SK-N-SH treated with all-trans-retinoic acid at 6 μM for 48 hours (cell line): ENCODE measurements around the gene PRRG1.
A peak's percentile ranks its signal among the peaks of the same experiment; 100 is the strongest.
"Not testable (repeated sequence)": the region's sequence is repeated elsewhere in the genome, so short reads cannot be mapped to it uniquely, and the experiment has no call there.

Source experiments
- ATAC-seq: fragments of 200-7000 bp; cut with Tn5 transposase; 3 replicates; pipeline ENCODE4 v1.9.1; 2020; ENCODE audit warnings: mild to moderate bottlenecking, moderate library complexity
- CSDC2 ChIP-seq: fragments of 250-450 bp; sonication (Bioruptor Pico); IDR thresholded peaks from 2 replicates; pipeline ENCODE4 v1.5.0; 2020; ENCODE audit warnings: mild to moderate bottlenecking, moderate library complexity
- ESRRG ChIP-seq: fragments of 250-450 bp; sonication (Bioruptor Pico); IDR thresholded peaks from 2 replicates; pipeline ENCODE4 v1.6.1; 2021; ENCODE audit warnings: mild to moderate bottlenecking
- GLIS3 ChIP-seq: fragments of 250-450 bp; sonication (Bioruptor Pico); IDR thresholded peaks from 2 replicates; pipeline ENCODE4 v1.5.0; 2020; ENCODE audit warnings: mild to moderate bottlenecking, moderate library complexity
- OSR1 ChIP-seq: fragments of 250-450 bp; sonication (Bioruptor Pico); IDR thresholded peaks from 2 replicates; pipeline ENCODE4 v1.8.0; 2022; ENCODE audit warnings: moderate library complexity, mild to moderate bottlenecking, inconsistent platforms
- PPARA ChIP-seq: fragments of 250-450 bp; sonication (Bioruptor Pico); IDR thresholded peaks from 2 replicates; pipeline ENCODE4 v1.5.0; 2020; ENCODE audit warnings: mild to moderate bottlenecking, borderline replicate concordance
- RARB ChIP-seq: fragments of 250-450 bp; sonication (Bioruptor Pico); IDR thresholded peaks from 2 replicates; pipeline ENCODE4 v1.8.0; 2021; ENCODE audit warnings: mild to moderate bottlenecking, moderate library complexity
- TCF4 ChIP-seq: fragments of 250-450 bp; sonication (Bioruptor Pico); IDR thresholded peaks from 2 replicates; pipeline ENCODE4 v1.8.0; 2021; ENCODE audit warnings: mild to moderate bottlenecking, moderate library complexity, borderline replicate concordance
- TOX ChIP-seq: fragments of 250-450 bp; sonication (Bioruptor Pico); IDR thresholded peaks from 2 replicates; pipeline ENCODE4 v1.8.0; 2021; ENCODE audit warnings: mild to moderate bottlenecking, moderate library complexity, borderline replicate concordance
- ZC3H10 ChIP-seq: fragments of 250-450 bp; sonication (Bioruptor Pico); IDR thresholded peaks from 2 replicates; pipeline ENCODE4 v1.5.1; 2021; ENCODE audit warnings: mild to moderate bottlenecking, moderate library complexity
- ZFP30 ChIP-seq: fragments of 450-650 bp; formaldehyde crosslinking; IDR thresholded peaks from 2 replicates; pipeline ENCODE4 v1.5.0; 2022; ENCODE audit warnings: mild to moderate bottlenecking, moderate library complexity
- ZNF565 ChIP-seq: fragments of 450-650 bp; formaldehyde crosslinking; conservative IDR thresholded peaks from 2 replicates; pipeline ENCODE4 v1.5.0; 2020; ENCODE audit warnings: low read depth, mild to moderate bottlenecking, moderate library complexity
- ZNF70 ChIP-seq: fragments of 450-650 bp; formaldehyde crosslinking; IDR thresholded peaks from 2 replicates; pipeline ENCODE4 v1.5.0; 2020; ENCODE audit warnings: mild to moderate bottlenecking, moderate library complexity
- ZNF8 ChIP-seq: fragments of 450-650 bp; formaldehyde crosslinking; IDR thresholded peaks from 2 replicates; pipeline ENCODE4 v1.5.0; 2020; ENCODE audit warnings: mild to moderate bottlenecking, moderate library complexity
- TF ChIP-seq, protein P1 (sequence below): fragments of 250-450 bp; sonication (Bioruptor Pico); IDR thresholded peaks from 2 replicates; pipeline ENCODE4 v1.8.0; 2020; ENCODE audit warnings: mild to moderate bottlenecking, moderate library complexity, borderline replicate concordance
- TF ChIP-seq, protein P2 (sequence below): fragments of 250-450 bp; sonication (Bioruptor Pico); IDR thresholded peaks from 2 replicates; pipeline ENCODE4 v1.5.0; 2020; ENCODE audit warnings: mild to moderate bottlenecking, moderate library complexity
- TF ChIP-seq, protein P3 (sequence below): fragments of 250-450 bp; sonication (Bioruptor Pico); IDR thresholded peaks from 2 replicates; pipeline ENCODE4 v1.5.1; 2021; ENCODE audit warnings: mild to moderate bottlenecking, moderate library complexity

The PRRG1 gene

DNA sequence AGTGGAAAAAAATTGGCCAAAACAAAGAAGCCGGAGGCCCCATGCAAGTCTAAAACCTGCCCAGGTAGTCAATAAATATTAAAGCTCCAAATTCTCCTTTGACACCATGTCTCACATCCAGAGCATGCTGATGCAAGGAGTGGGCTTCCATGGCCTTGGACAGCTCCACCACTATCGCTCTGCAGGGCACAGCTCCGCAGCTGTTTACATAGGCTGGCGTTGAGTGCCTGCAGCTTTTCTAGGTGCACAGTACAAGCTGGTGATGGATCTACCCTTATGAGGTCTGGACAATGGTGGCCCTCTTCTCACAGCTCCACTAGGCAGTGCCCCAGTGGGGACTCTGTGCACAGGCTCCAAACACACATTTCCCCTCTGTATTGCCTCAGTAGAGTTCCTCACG lies 138.1 kb downstream of the PRRG1 start:
- ATAC-seq, result no peak
- TF ChIP-seq ZNF8 (CRISPR knock-in tag) (no peak), TCF4 (CRISPR knock-in tag) (no peak), OSR1 (CRISPR knock-in tag) (no peak)
- TF ChIP-seq, protein P1, sequence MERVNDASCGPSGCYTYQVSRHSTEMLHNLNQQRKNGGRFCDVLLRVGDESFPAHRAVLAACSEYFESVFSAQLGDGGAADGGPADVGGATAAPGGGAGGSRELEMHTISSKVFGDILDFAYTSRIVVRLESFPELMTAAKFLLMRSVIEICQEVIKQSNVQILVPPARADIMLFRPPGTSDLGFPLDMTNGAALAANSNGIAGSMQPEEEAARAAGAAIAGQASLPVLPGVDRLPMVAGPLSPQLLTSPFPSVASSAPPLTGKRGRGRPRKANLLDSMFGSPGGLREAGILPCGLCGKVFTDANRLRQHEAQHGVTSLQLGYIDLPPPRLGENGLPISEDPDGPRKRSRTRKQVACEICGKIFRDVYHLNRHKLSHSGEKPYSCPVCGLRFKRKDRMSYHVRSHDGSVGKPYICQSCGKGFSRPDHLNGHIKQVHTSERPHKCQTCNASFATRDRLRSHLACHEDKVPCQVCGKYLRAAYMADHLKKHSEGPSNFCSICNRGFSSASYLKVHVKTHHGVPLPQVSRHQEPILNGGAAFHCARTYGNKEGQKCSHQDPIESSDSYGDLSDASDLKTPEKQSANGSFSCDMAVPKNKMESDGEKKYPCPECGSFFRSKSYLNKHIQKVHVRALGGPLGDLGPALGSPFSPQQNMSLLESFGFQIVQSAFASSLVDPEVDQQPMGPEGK, result no peak
- TF ChIP-seq, all 23 proteins: peak for 0

DNA sequence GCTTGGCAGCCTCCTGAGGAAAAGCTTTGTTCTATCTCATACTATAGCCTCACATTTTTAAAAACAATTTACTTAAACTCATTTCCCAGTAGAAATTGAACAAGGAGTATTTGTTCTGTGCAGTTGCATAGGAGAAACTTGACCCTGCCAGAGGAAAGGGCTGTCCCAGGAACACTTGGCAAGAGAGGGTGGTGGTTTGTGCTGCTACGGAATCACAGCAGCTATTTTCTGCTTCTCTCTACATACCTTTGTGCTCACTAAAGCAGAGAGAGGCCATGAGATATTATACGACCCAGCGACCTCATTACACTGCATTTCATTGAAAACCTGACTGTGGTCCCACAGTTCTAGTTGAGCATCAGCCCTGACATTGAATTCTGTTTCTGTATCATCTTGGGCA lies 139.2 kb downstream of the PRRG1 start:
- ATAC-seq, result no peak
- TF ChIP-seq OSR1 (CRISPR knock-in tag) (no peak), ZFP30 (no peak), TOX (CRISPR knock-in tag) (no peak), ZNF70 (CRISPR knock-in tag) (no peak), ZNF565 (CRISPR knock-in tag) (no peak), ZNF8 (CRISPR knock-in tag) (no peak), RARB (no peak)
- TF ChIP-seq, protein P2, sequence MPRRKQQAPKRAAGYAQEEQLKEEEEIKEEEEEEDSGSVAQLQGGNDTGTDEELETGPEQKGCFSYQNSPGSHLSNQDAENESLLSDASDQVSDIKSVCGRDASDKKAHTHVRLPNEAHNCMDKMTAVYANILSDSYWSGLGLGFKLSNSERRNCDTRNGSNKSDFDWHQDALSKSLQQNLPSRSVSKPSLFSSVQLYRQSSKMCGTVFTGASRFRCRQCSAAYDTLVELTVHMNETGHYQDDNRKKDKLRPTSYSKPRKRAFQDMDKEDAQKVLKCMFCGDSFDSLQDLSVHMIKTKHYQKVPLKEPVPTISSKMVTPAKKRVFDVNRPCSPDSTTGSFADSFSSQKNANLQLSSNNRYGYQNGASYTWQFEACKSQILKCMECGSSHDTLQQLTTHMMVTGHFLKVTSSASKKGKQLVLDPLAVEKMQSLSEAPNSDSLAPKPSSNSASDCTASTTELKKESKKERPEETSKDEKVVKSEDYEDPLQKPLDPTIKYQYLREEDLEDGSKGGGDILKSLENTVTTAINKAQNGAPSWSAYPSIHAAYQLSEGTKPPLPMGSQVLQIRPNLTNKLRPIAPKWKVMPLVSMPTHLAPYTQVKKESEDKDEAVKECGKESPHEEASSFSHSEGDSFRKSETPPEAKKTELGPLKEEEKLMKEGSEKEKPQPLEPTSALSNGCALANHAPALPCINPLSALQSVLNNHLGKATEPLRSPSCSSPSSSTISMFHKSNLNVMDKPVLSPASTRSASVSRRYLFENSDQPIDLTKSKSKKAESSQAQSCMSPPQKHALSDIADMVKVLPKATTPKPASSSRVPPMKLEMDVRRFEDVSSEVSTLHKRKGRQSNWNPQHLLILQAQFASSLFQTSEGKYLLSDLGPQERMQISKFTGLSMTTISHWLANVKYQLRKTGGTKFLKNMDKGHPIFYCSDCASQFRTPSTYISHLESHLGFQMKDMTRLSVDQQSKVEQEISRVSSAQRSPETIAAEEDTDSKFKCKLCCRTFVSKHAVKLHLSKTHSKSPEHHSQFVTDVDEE (CRISPR knock-in tag), result no peak
- TF ChIP-seq, protein P3, sequence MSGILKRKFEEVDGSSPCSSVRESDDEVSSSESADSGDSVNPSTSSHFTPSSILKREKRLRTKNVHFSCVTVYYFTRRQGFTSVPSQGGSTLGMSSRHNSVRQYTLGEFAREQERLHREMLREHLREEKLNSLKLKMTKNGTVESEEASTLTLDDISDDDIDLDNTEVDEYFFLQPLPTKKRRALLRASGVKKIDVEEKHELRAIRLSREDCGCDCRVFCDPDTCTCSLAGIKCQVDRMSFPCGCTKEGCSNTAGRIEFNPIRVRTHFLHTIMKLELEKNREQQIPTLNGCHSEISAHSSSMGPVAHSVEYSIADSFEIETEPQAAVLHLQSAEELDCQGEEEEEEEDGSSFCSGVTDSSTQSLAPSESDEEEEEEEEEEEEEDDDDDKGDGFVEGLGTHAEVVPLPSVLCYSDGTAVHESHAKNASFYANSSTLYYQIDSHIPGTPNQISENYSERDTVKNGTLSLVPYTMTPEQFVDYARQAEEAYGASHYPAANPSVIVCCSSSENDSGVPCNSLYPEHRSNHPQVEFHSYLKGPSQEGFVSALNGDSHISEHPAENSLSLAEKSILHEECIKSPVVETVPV (CRISPR knock-in tag), result no peak

DNA sequence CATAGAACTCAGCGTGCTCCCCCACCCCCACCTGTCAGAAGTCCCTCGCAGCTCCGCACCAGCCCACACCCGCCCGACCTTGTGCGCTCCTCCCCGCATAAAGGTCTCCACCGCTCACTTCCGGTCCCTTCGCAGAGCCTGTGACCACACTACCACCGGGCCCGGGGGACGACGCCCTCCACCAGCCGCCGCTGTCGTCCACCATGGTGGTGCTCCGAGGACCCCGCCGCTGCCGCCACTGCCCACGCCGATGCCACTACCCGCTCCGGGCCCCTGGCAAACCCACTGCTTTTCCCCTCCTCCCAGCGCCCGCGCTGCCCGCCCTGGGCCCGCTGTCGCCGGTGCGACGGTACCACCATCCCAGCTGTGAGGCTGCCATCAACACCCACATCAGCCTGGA lies 142.5 kb downstream of the PRRG1 start:
- no peak for ATAC-seq
- TF ChIP-seq RARB (no peak), ESRRG (no peak), GLIS3 (CRISPR knock-in tag) (no peak), OSR1 (CRISPR knock-in tag) (no peak), TCF4 (CRISPR knock-in tag) (no peak), TOX (CRISPR knock-in tag) (no peak), CSDC2 (no peak), ZC3H10 (no peak), PPARA (CRISPR knock-in tag) (no peak), ZNF8 (CRISPR knock-in tag) (no peak), ZFP30 (no peak)
- TF ChIP-seq, protein P2 (CRISPR knock-in tag), result no peak

DNA sequence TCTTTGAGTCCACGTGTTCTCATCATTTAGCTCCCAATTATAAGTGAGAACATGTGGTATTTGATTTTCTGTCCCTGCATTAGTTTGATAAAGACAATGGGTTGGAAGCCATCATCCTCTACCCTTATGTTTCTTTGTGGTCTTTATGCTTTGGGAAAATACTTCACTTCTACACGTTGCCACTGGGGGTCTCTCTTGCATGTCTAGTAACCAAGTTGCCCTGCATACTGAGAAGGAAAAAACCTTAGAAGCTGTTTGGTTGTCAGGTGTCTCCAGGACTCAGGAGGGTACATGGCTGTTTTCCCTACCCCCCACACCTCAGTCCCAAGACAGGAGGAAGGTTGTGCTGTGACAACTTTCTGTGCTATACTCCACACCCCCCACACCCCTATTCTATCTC lies 146.6 kb downstream of the PRRG1 start:
- ATAC-seq, result peak; percentile 74

DNA sequence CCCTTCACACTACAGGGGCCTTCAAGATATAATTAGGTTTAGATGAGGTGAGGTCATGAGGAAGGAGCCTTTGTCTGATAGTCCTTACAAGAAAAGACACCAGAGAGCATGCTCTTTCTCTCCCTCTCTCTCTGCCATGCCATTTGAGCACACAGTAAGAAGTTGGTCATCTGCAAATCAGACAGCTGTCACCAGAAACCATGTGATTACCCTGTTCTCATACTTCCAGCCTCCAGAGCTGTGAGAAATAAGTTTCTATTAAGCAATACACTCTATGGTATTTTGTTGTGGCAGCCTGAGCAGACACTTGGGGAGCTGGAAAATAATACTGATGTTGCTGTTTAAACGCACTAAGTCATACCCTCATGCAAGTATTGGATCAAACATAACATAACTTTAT lies 148.0 kb downstream of the PRRG1 start:
- ATAC-seq, result not testable (repeated sequence)

DNA sequence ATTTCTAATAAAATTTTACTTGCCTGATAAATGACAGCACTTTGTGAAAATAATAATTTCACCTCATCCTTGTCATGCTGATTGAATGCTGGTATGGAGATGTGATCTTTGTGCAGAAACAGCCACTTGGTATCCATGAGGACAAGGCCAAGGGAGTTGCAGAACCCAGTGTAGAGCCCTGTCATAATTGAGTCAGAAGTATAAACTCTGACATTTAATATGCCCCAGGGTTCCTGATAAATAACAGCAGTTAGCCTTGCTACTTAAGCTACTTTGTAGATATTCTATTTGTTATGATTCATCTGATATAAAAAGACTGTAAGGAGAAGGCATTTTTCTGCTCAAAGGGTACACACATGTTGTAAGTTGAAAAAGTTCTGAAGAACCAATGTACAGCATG lies 149.2 kb downstream of the PRRG1 start:
- not testable (repeated sequence) for ATAC-seq

DNA sequence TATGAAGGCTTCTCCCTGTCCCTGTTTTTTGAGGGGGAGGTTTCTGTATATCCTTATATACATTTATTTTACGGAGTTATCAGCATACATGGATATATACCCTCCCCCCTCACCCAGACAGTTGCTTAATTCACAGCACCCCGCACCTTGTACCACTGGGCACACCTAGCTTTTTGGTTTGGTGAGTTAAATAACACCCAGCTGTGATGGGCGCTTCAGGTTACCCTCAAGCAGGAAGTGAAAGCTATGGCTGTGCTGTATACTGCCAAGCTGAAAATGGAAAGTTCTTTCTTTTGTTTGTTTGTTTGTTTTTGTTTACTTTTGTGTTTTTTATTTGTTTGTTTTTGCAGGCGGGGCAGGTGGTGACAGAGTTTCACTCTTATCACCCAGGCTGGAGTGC lies 150.5 kb downstream of the PRRG1 start:
- not testable (repeated sequence) for ATAC-seq
